WTC11 (cell line): ENCODE measurements around the gene IRX4. TPM values are rescaled to one million over a fixed set of nuclear protein-coding genes. Genes with fewer than 3 reads are reported as not detected.

Experiments used
- ATAC-seq: fragments of 200-7000 bp; cut with Tn5 transposase; 2 replicates; pipeline ENCODE4 v1.10.0; 2021; ENCODE audit warnings: mild to moderate bottlenecking, moderate library complexity
- CTCF ChIA-PET: fragments of 300-600 bp; sonication (Branson Sonifier 250); formaldehyde crosslinking; loops from one replicate; lab custom pipeline; 2021; ENCODE audit warnings: antibody characterized with exemption; lab: Charles Lee
- POLR2A ChIA-PET: fragments of 350-600 bp; sonication (Branson Sonifier 250); formaldehyde crosslinking; loops from one replicate; lab custom pipeline; 2021; ENCODE audit warnings: antibody characterized with exemption; lab: Charles Lee
- DNase-seq: peaks from one replicate; pipeline ENCODE4 v3.0.0; 2021; ENCODE audit warnings: low spot score
- H3K27ac Mint-ChIP-seq: 2 replicates; pipeline ENCODE4 v1.8.0; 2021; ENCODE audit warnings: mixed read lengths
- H3K27me3 Mint-ChIP-seq: 2 replicates; pipeline ENCODE4 v1.8.0; 2021; ENCODE audit warnings: low read depth, mild to moderate bottlenecking, moderate library complexity, mixed read lengths
- H3K36me3 Mint-ChIP-seq: 2 replicates; pipeline ENCODE4 v1.8.0; 2021; ENCODE audit warnings: mixed read lengths
- H3K4me1 Mint-ChIP-seq: 2 replicates; pipeline ENCODE4 v1.8.0; 2022; ENCODE audit warnings: mixed read lengths
- H3K4me3 Mint-ChIP-seq: 2 replicates; pipeline ENCODE4 v1.8.0; 2021; ENCODE audit warnings: mild to moderate bottlenecking, moderate library complexity, mixed read lengths
- H3K9me3 Mint-ChIP-seq: 2 replicates; pipeline ENCODE4 v1.8.0; 2021; ENCODE audit warnings: mixed read lengths
- ATF6 ChIP-seq: sonication (generic); formaldehyde crosslinking; IDR thresholded peaks from 2 replicates; pipeline ENCODE4 v1.8.1; 2023; ENCODE audit warnings: mild to moderate bottlenecking, missing genetic modification reagents
- CTCF ChIP-seq: fragments of 200-600 bp; IDR thresholded peaks from 2 replicates; pipeline ENCODE4 v1.8.0; 2022; ENCODE audit warnings: antibody characterized with exemption
- ETV6 ChIP-seq: sonication (generic); formaldehyde crosslinking; IDR thresholded peaks from 2 replicates; pipeline ENCODE4 v1.8.1; 2022; ENCODE audit warnings: mild to moderate bottlenecking, missing genetic modification reagents
- GABPB1 ChIP-seq: sonication (generic); formaldehyde crosslinking; IDR thresholded peaks from 2 replicates; pipeline ENCODE4 v1.8.1; 2023; ENCODE audit warnings: mild to moderate bottlenecking, missing genetic modification reagents
- GTF2I ChIP-seq: fragments of 250-450 bp; sonication (Bioruptor Pico); conservative IDR thresholded peaks from 2 replicates; pipeline ENCODE4 v1.4.0; 2021; ENCODE audit warnings: mild to moderate bottlenecking
- IRF2 ChIP-seq: sonication (generic); formaldehyde crosslinking; IDR thresholded peaks from 2 replicates; pipeline ENCODE4 v1.8.0; 2022; ENCODE audit warnings: low read depth, missing genetic modification reagents, borderline replicate concordance
- JAZF1 ChIP-seq: fragments of 250-450 bp; sonication (Bioruptor Pico); IDR thresholded peaks from 2 replicates; pipeline ENCODE4 v1.9.0; 2021; ENCODE audit warnings: moderate library complexity, mild to moderate bottlenecking, inconsistent platforms
- NFE2L1 ChIP-seq: sonication (generic); formaldehyde crosslinking; IDR thresholded peaks from 2 replicates; pipeline ENCODE4 v1.8.1; 2023; ENCODE audit warnings: missing genetic modification reagents
- NR1H2 ChIP-seq: sonication (generic); formaldehyde crosslinking; IDR thresholded peaks from 2 replicates; pipeline ENCODE4 v1.9.0; 2021; ENCODE audit warnings: mild to moderate bottlenecking, moderate library complexity, missing genetic modification reagents
- PRDM15 ChIP-seq: sonication (generic); formaldehyde crosslinking; IDR thresholded peaks from 2 replicates; pipeline ENCODE4 v1.8.0; 2022; ENCODE audit warnings: missing genetic modification reagents
- STAT6 ChIP-seq: sonication (generic); formaldehyde crosslinking; conservative IDR thresholded peaks from 2 replicates; pipeline ENCODE4 v1.8.1; 2023; ENCODE audit warnings: mild to moderate bottlenecking, low read depth, missing genetic modification reagents, moderate library complexity
- ZNF121 ChIP-seq: sonication (generic); formaldehyde crosslinking; IDR thresholded peaks from 2 replicates; pipeline ENCODE4 v1.8.0; 2023; ENCODE audit warnings: missing genetic modification reagents
- ZNF138 ChIP-seq: sonication (generic); formaldehyde crosslinking; conservative IDR thresholded peaks from 2 replicates; pipeline ENCODE4 v1.8.1; 2022; ENCODE audit warnings: mild to moderate bottlenecking, moderate library complexity, missing genetic modification reagents
- ZNF396 ChIP-seq: fragments of 250-450 bp; sonication (Bioruptor Pico); IDR thresholded peaks from 2 replicates; pipeline ENCODE4 v1.8.0; 2021; ENCODE audit warnings: mild to moderate bottlenecking, moderate library complexity, borderline replicate concordance
- ZNF416 ChIP-seq: fragments of 250-450 bp; sonication (Bioruptor Pico); IDR thresholded peaks from 2 replicates; pipeline ENCODE4 v1.9.0; 2021; ENCODE audit warnings: mild to moderate bottlenecking, inconsistent platforms
- ZNF532 ChIP-seq: fragments of 250-450 bp; sonication (Bioruptor Pico); IDR thresholded peaks from 2 replicates; pipeline ENCODE4 v1.9.0; 2021; ENCODE audit warnings: mild to moderate bottlenecking, borderline replicate concordance
- total RNA-seq: library from RNA; stranded (reverse); gene quantifications from 3 replicates; pipeline ENCODE4 v1.2.3, GENCODE V29; 2021

Gene IRX4
- total RNA-seq, 1 experiment from 2014 or later, result 9.0 TPM

- no peak for DNase-seq
- ATAC-seq, result no peak
- Mint-ChIP-seq H3K36me3 (no peaks in the 10 kb centered on the region), H3K9me3 (no peaks in the 10 kb centered on the region), H3K4me3 (no peak overlapping the region), H3K4me1 (peaks cover 34% of the 10 kb centered on the region), H3K27ac (no peak overlapping the region), H3K27me3 (peaks cover 4% of the 10 kb centered on the region)
- CTCF ChIA-PET, result interaction anchor here (0.6 kb wide), 1 partner anchor 10 kb away, joined by 3 read pairs; no protein-coding TSS in a partner anchor
- TF ChIP-seq ZNF121 (CRISPR knock-in tag) (no peak), ZNF396 (CRISPR knock-in tag) (no peak), CTCF (no peak)
- POLR2A ChIA-PET, result no interaction called here
These were observed 45.5 kb downstream of the IRX4 start for GRCh38 chr5:1836891-1837880.

- Mint-ChIP-seq H3K4me1 (peaks cover 37% of the 10 kb centered on the region), H3K27me3 (peaks cover 2% of the 10 kb centered on the region), H3K4me3 (no peak overlapping the region), H3K9me3 (no peaks in the 10 kb centered on the region), H3K27ac (no peak overlapping the region), H3K36me3 (no peaks in the 10 kb centered on the region)
- POLR2A ChIA-PET, result no interaction called here
- DNase-seq (no peak), ATAC-seq (no peak)
- CTCF ChIA-PET, result interaction anchor here (0.6 kb wide), 1 partner anchor 9 kb away, joined by 3 read pairs; no protein-coding TSS in a partner anchor
- TF ChIP-seq ATF6 (CRISPR knock-in tag) (no peak), ZNF138 (CRISPR knock-in tag) (no peak), GTF2I (CRISPR knock-in tag) (no peak), GABPB1 (CRISPR knock-in tag) (no peak), STAT6 (CRISPR knock-in tag) (no peak), ETV6 (CRISPR knock-in tag) (no peak), NR1H2 (CRISPR knock-in tag) (no peak), ZNF532 (CRISPR knock-in tag) (no peak), IRF2 (CRISPR knock-in tag) (no peak), PRDM15 (no peak), JAZF1 (CRISPR knock-in tag) (no peak), ZNF416 (CRISPR knock-in tag) (no peak), NFE2L1 (no peak)
These were observed 46.4 kb downstream of the IRX4 start for GRCh38 chr5:1836176-1836890.
